ENCODE results near the gene MTX1.

The MTX1 gene

GRCh38 chr1:155174324-155175280, 33.9 kb upstream of the MTX1 start:
- DNase-seq (ENCODE audit: low spot score), result peak; percentile 54

GRCh38 chr1:155175281-155175926, 33.1 kb upstream of the MTX1 start:
- peak; percentile 19 for DNase-seq (ENCODE audit: low spot score)

GRCh38 chr1:155175927-155176371, 32.5 kb upstream of the MTX1 start:
- DNase-seq (ENCODE audit: low spot score), result peak; percentile 70

GRCh38 chr1:155176544-155177071, 31.9 kb upstream of the MTX1 start:
- peak; percentile 92 for DNase-seq (ENCODE audit: low spot score)

- no peak for DNase-seq (ENCODE audit: low spot score)
Observed at GRCh38 chr1:155177192-155177917, 31.1 kb upstream of the MTX1 start.

- no peak for DNase-seq (ENCODE audit: low spot score)
Observed at GRCh38 chr1:155177918-155178281, 30.6 kb upstream of the MTX1 start.

GRCh38 chr1:155178441-155179111, 29.9 kb upstream of the MTX1 start:
- no peak for DNase-seq (ENCODE audit: low spot score)

GRCh38 chr1:155179112-155180031, 29.1 kb upstream of the MTX1 start:
- no peak for DNase-seq (ENCODE audit: low spot score)

GRCh38 chr1:155181371-155182051, 27.0 kb upstream of the MTX1 start:
- no peak for DNase-seq (ENCODE audit: low spot score)

- DNase-seq (ENCODE audit: low spot score), result no peak
Observed at GRCh38 chr1:155182052-155182550, 26.4 kb upstream of the MTX1 start.

- no peak for DNase-seq (ENCODE audit: low spot score)
Observed at GRCh38 chr1:155183775-155184221, 24.7 kb upstream of the MTX1 start.

- DNase-seq (ENCODE audit: low spot score), result no peak
Observed at GRCh38 chr1:155184351-155184811, 24.1 kb upstream of the MTX1 start.

GRCh38 chr1:155184835-155185782, 23.4 kb upstream of the MTX1 start:
- peak; percentile 91 for DNase-seq (ENCODE audit: low spot score)

- DNase-seq (ENCODE audit: low spot score), result no peak
Observed at GRCh38 chr1:155185783-155186066, 22.8 kb upstream of the MTX1 start.

GRCh38 chr1:155186067-155186793, 22.3 kb upstream of the MTX1 start:
- DNase-seq (ENCODE audit: low spot score), result no peak

- no peak for DNase-seq (ENCODE audit: low spot score)
Observed at GRCh38 chr1:155186794-155187455, 21.6 kb upstream of the MTX1 start.

- no peak for DNase-seq (ENCODE audit: low spot score)
Observed at GRCh38 chr1:155187456-155187891, 21.0 kb upstream of the MTX1 start.
